NCI-H1105 (cell line): ENCODE results near the gene COL4A2.

Source experiments
- DNase-seq: peaks from one replicate; lab custom pipeline; 2025; lab: John Stamatoyannopoulos, UW

COL4A2 gene

GRCh38 chr13:110322126-110322827 lies 15.2 kb downstream of the COL4A2 start:
- DNase-seq: no peak

GRCh38 chr13:110322828-110323171 lies 15.7 kb downstream of the COL4A2 start:
- no peak for DNase-seq

- DNase-seq: no peak
Measured at GRCh38 chr13:110323172-110323891, 16.2 kb downstream of the COL4A2 start.

- DNase-seq: no peak
Measured at GRCh38 chr13:110324026-110324749, 17.1 kb downstream of the COL4A2 start.

- DNase-seq: no peak
Measured at GRCh38 chr13:110326263-110326904, 19.3 kb downstream of the COL4A2 start.

- DNase-seq: no peak
Measured at GRCh38 chr13:110327051-110327721, 20.1 kb downstream of the COL4A2 start.

- DNase-seq: no peak
Measured at GRCh38 chr13:110328573-110328972, 21.5 kb downstream of the COL4A2 start.

- no peak for DNase-seq
Measured at GRCh38 chr13:110329258-110329657, 22.2 kb downstream of the COL4A2 start.

- no peak for DNase-seq
Measured at GRCh38 chr13:110329798-110330461, 22.8 kb downstream of the COL4A2 start.

- DNase-seq: no peak
Measured at GRCh38 chr13:110330491-110331011, 23.5 kb downstream of the COL4A2 start.

GRCh38 chr13:110331362-110331761 lies 24.3 kb downstream of the COL4A2 start:
- DNase-seq: no peak

GRCh38 chr13:110332750-110333149 lies 25.7 kb downstream of the COL4A2 start:
- DNase-seq: no peak

- no peak for DNase-seq
Measured at GRCh38 chr13:110333837-110334236, 26.8 kb downstream of the COL4A2 start.

GRCh38 chr13:110334256-110334655 lies 27.2 kb downstream of the COL4A2 start:
- DNase-seq: no peak

GRCh38 chr13:110334841-110335490 lies 27.9 kb downstream of the COL4A2 start:
- DNase-seq: no peak

GRCh38 chr13:110336108-110336507 lies 29.0 kb downstream of the COL4A2 start:
- DNase-seq: no peak

GRCh38 chr13:110336681-110337080 lies 29.6 kb downstream of the COL4A2 start:
- DNase-seq: no peak

GRCh38 chr13:110337247-110337646 lies 30.2 kb downstream of the COL4A2 start:
- DNase-seq: no peak

GRCh38 chr13:110338441-110339101 lies 31.5 kb downstream of the COL4A2 start:
- DNase-seq: no peak

GRCh38 chr13:110339263-110339662 lies 32.2 kb downstream of the COL4A2 start:
- no peak for DNase-seq
